ENCODE results near the gene WLS.
"Not testable (repeated sequence)": the region's sequence is repeated elsewhere in the genome, so short reads cannot be mapped to it uniquely, and the experiment has no call there.

Gene WLS

GRCh38 chr1:68197461-68197860 is 34.9 kb downstream of the WLS start:
- no peak for DNase-seq

GRCh38 chr1:68196676-68197075 is 35.6 kb downstream of the WLS start:
- no peak for DNase-seq

- DNase-seq: no peak
Observed at GRCh38 chr1:68191717-68192116, 40.6 kb downstream of the WLS start.

- no peak for DNase-seq
Observed at GRCh38 chr1:68188644-68189340, 43.5 kb downstream of the WLS start.

GRCh38 chr1:68188060-68188538 is 44.2 kb downstream of the WLS start:
- no peak for DNase-seq

- DNase-seq: no peak
Observed at GRCh38 chr1:68185743-68186142, 46.6 kb downstream of the WLS start.

- no peak for DNase-seq
Observed at GRCh38 chr1:68183895-68184294, 48.4 kb downstream of the WLS start.

GRCh38 chr1:68181165-68181556 is 51.2 kb downstream of the WLS start:
- DNase-seq: no peak

GRCh38 chr1:68180441-68181164 is 51.7 kb downstream of the WLS start:
- no peak for DNase-seq

GRCh38 chr1:68178821-68179490 is 53.4 kb downstream of the WLS start:
- no peak for DNase-seq

GRCh38 chr1:68175621-68176398 is 56.5 kb downstream of the WLS start:
- DNase-seq: no peak

GRCh38 chr1:68174738-68175113 is 57.6 kb downstream of the WLS start:
- no peak for DNase-seq

GRCh38 chr1:68173936-68174737 is 58.2 kb downstream of the WLS start:
- DNase-seq: no peak

GRCh38 chr1:68173283-68173935 is 58.9 kb downstream of the WLS start:
- no peak for DNase-seq

GRCh38 chr1:68171795-68172194 is 60.5 kb downstream of the WLS start:
- DNase-seq: not testable (repeated sequence)

GRCh38 chr1:68168545-68169171 is 63.7 kb downstream of the WLS start:
- DNase-seq: no peak

GRCh38 chr1:68167211-68167610 is 65.1 kb downstream of the WLS start:
- no peak for DNase-seq

GRCh38 chr1:68166348-68166747 is 66.0 kb downstream of the WLS start:
- DNase-seq: no peak

- DNase-seq: no peak
Observed at GRCh38 chr1:68165665-68166064, 66.7 kb downstream of the WLS start.

- DNase-seq: no peak
Observed at GRCh38 chr1:68164918-68165317, 67.4 kb downstream of the WLS start.

GRCh38 chr1:68163220-68163619 is 69.1 kb downstream of the WLS start:
- DNase-seq: no peak
